ENCODE measurements around the gene THSD7B. TPM values are rescaled to one million over a fixed set of nuclear protein-coding genes. Genes with fewer than 3 reads are reported as not detected.

Gene THSD7B
- total and polyA plus RNA-seq, 8 donors, result 0.13 to 4.5 (median 2.7) TPM

- Histone ChIP-seq H3K4me3 (no peak overlapping the region), H3K27me3 (no peaks in the 10 kb centered on the region)
- TF ChIP-seq, protein P1, sequence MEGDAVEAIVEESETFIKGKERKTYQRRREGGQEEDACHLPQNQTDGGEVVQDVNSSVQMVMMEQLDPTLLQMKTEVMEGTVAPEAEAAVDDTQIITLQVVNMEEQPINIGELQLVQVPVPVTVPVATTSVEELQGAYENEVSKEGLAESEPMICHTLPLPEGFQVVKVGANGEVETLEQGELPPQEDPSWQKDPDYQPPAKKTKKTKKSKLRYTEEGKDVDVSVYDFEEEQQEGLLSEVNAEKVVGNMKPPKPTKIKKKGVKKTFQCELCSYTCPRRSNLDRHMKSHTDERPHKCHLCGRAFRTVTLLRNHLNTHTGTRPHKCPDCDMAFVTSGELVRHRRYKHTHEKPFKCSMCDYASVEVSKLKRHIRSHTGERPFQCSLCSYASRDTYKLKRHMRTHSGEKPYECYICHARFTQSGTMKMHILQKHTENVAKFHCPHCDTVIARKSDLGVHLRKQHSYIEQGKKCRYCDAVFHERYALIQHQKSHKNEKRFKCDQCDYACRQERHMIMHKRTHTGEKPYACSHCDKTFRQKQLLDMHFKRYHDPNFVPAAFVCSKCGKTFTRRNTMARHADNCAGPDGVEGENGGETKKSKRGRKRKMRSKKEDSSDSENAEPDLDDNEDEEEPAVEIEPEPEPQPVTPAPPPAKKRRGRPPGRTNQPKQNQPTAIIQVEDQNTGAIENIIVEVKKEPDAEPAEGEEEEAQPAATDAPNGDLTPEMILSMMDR (IDR thresholded peaks at IDR 0.05), result no peak
These were observed 225.0 kb downstream of the THSD7B start for GRCh38 chr2:136990316-136990715.

DNA sequence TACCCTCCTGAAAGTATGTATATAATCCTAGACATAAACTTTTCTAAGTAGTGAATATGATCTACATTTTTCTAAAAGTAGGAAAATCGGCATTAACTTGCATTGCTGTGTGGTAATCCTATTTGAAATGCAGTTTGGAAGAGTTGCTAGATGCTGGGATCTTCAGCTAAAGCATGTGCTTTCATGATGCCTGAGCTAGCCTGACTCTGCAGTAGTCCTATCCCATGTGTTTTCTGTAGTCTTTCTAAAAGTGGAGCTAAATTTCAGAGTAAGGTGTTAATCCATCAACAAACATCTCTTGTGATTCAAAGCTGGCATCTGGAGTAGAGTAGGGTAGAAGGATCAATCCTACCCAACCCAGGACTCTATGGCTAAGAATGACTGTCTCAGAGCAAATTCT, 229.4 kb downstream of the THSD7B start:
- Histone ChIP-seq H3K36me3 (no peaks in the 10 kb centered on the region), H3K9me3 (no peaks in the 10 kb centered on the region), H3K4me3 (no peak overlapping the region), H3K27ac (no peak overlapping the region), H3K4me1 (no peaks in the 10 kb centered on the region), H3K27me3 (no peaks in the 10 kb centered on the region)
- intact Hi-C loops (cut with DNase I), result no loop called here
- TF ChIP-seq, protein P1 (IDR thresholded peaks at IDR 0.05), result no peak
- no peak for ATAC-seq
- DNase-seq, result no peak

More at GRCh38 chr2:136990316-136990715, 225.0 kb downstream of the THSD7B start:
- no peak overlapping the region for H3K27ac ChIP-seq
- no peaks in the 10 kb centered on the region for H3K36me3 ChIP-seq
- H3K9me3 ChIP-seq, result no peaks in the 10 kb centered on the region
- intact Hi-C loops (cut with DNase I), result no loop called here
- no peak for ATAC-seq
- DNase-seq, result no peak
- no peaks in the 10 kb centered on the region for H3K4me1 ChIP-seq

DNA sequence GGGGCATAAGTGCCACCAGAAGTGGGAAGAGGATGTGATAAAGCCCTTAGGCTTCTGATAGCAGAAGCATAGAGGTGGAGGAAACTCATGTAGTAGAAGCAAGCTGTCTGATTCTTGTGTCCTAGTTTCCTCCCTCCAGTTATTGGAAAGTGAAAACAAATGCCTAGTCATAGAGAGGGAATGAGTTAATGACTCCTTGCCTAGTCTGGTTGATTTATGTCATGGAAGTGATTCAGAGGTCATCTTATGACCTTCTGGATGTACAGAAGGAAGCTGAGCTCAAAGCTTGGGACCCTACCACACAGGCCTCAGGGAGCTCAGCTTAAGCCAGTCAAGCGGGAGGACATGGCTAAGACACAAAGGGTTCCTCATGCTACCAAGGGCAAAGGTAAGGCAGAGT, 232.2 kb downstream of the THSD7B start:
- H3K9me3 ChIP-seq, result no peaks in the 10 kb centered on the region
- DNase-seq, result no peak

GRCh38 chr2:137000811-137001210, 235.5 kb downstream of the THSD7B start:
- no peaks in the 10 kb centered on the region for H3K27me3 ChIP-seq
- intact Hi-C loops (cut with DNase I), result no loop called here

More for the DNA sequence above, 232.2 kb downstream of the THSD7B start:
- Histone ChIP-seq H3K4me3 (no peak overlapping the region), H3K27me3 (no peaks in the 10 kb centered on the region), H3K4me1 (no peaks in the 10 kb centered on the region), H3K36me3 (no peaks in the 10 kb centered on the region), H3K27ac (no peak overlapping the region)
- intact Hi-C loops (cut with DNase I), result no loop called here
- no peak for ATAC-seq
- TF ChIP-seq, protein P1 (IDR thresholded peaks at IDR 0.05), result no peak

DNA sequence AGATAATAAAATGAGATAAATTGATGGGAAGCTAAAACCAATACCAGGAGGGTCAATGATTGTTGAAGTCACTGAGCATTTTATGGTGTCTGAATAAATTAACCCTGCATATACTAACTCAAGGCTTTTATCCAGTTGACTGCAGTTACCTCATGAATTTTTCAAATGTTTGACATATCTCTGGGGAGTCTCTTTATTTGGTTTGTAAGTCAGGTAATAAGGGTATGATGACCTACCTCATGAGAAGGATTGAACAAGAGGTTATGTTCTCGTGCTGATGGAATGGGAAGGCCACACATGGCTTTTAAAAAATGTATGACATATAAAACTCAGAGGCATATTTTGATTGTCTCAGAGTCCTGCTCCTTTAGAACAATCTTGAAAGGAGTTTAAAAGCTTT, 237.6 kb downstream of the THSD7B start:
- ATAC-seq (no peak), DNase-seq (no peak)
- Histone ChIP-seq H3K27me3 (no peaks in the 10 kb centered on the region), H3K27ac (no peak overlapping the region), H3K36me3 (no peaks in the 10 kb centered on the region), H3K4me1 (no peaks in the 10 kb centered on the region), H3K4me3 (no peak overlapping the region), H3K9me3 (no peaks in the 10 kb centered on the region)
- intact Hi-C loops (cut with DNase I), result no loop called here
- TF ChIP-seq, protein P1 (IDR thresholded peaks at IDR 0.05), result no peak

More at GRCh38 chr2:137000811-137001210, 235.5 kb downstream of the THSD7B start:
- Histone ChIP-seq H3K4me1 (no peaks in the 10 kb centered on the region), H3K9me3 (no peaks in the 10 kb centered on the region), H3K4me3 (no peak overlapping the region), H3K36me3 (no peaks in the 10 kb centered on the region), H3K27ac (no peak overlapping the region)
- peak; percentile 93 for ATAC-seq
- peak in 1 of 4 donors; percentile 28 for DNase-seq
- TF ChIP-seq, protein P1 (IDR thresholded peaks at IDR 0.05), result no peak
